HCT116 (cell line): ENCODE data around the gene ADPRHL1. TPM values are rescaled to one million over a fixed set of nuclear protein-coding genes. Genes with fewer than 3 reads are reported as not detected.
A peak's percentile ranks its signal among the peaks of the same experiment; 100 is the strongest.

Experiments
- ATAC-seq: fragments of 200-7000 bp; cut with Tn5 transposase; 2 replicates; pipeline ENCODE4 v1.9.1; 2020; ENCODE audit warnings: mild to moderate bottlenecking, moderate library complexity
- BruUV-seq: library from RNA; stranded (reverse); fragments of 400-500 nt; replicated peaks from 2 replicates; lab custom pipeline; 2021; lab: Mats Ljungman, UMichigan
- CTCF ChIA-PET: fragments of 300-600 bp; sonication (Branson Sonifier 250); formaldehyde crosslinking; loops from one replicate; lab custom pipeline; 2021; ENCODE audit warnings: antibody characterized with exemption; lab: Charles Lee
- POLR2A ChIA-PET: fragments of 300-600, 350-600 bp; sonication (Branson Sonifier 250); formaldehyde crosslinking; loops from one replicate; lab custom pipeline; 2021; ENCODE audit warnings: antibody characterized with exemption; lab: Charles Lee
- RAD21 ChIA-PET, 2 experiments: fragments of 300-600 bp; sonication (Branson Sonifier 250); formaldehyde crosslinking; loops; one replicate each; lab custom pipeline; 2023; ENCODE audit warnings: low total read pairs in 2 of 2; ENCODE audit not compliant: uncharacterized antibody in 2 of 2, unreplicated experiment in 2 of 2, low non-redundant PET in 1 of 2; lab: Charles Lee
- DNase-seq: peaks from one replicate; pipeline ENCODE4 v3.0.0-alpha.2; 2010; ENCODE audit warnings: low read depth, low spot score
- H2AFZ ChIP-seq: fragments of 200-600 bp; shearing (Covaris generic), sonication (generic); 2 replicates; pipeline ENCODE4 v1.6.1; 2017; ENCODE audit warnings: low read depth, mixed run types, mixed read lengths, antibody characterized with exemption, low read length; ENCODE audit not compliant: poor library complexity, severe bottlenecking
- H3K27ac ChIP-seq: 2 replicates; pipeline ENCODE4 v1.5.1; 2012; ENCODE audit warnings: low read depth, low read length
- H3K27me3 ChIP-seq: fragments of 200-600 bp; sonication (generic); 2 replicates; pipeline ENCODE4 v1.6.1; 2016; ENCODE audit warnings: mixed run types, low read length, mixed read lengths; ENCODE audit not compliant: insufficient read depth
- H3K36me3 ChIP-seq, 2 experiments: fragments of 200-500 bp in 1 of 2; fragments of 200-600 bp in 1 of 2; sonication (Bioruptor generic) in 1 of 2; sonication (generic) in 1 of 2; 2 replicates each; pipeline versions ENCODE4 v1.5.1 to v1.6.1; 2014 to 2016; ENCODE audit warnings: low read length in 2 of 2, inconsistent platforms in 1 of 2, mixed read lengths in 1 of 2, mixed run types in 1 of 2; ENCODE audit not compliant: insufficient read depth in 2 of 2, control insufficient read depth in 1 of 2
- H3K4me1 ChIP-seq, 2 experiments: fragments of 200-600 bp in 1 of 2; sonication (generic) in 1 of 2; 2 replicates each; pipeline versions ENCODE4 v1.5.1 to v1.6.1; 2012 to 2017; ENCODE audit warnings: low read length in 2 of 2, inconsistent platforms in 1 of 2, mild to moderate bottlenecking in 1 of 2, mixed read lengths in 1 of 2, mixed run types in 1 of 2, moderate library complexity in 1 of 2; ENCODE audit not compliant: insufficient read depth in 2 of 2, control insufficient read depth in 1 of 2
- H3K4me2 ChIP-seq: fragments of 200-600 bp; sonication (generic); 2 replicates; pipeline ENCODE4 v1.6.1; 2017; ENCODE audit warnings: mixed run types, low read length, mixed read lengths
- H3K4me3 ChIP-seq, 2 experiments: fragments of 200-600 bp in 1 of 2; sonication (generic) in 1 of 2; replicated peaks in 1 of 2; 2 replicates each; pipeline ENCODE4 v1.5.1; 2011 to 2016; ENCODE audit warnings: low read length in 2 of 2, control low read depth in 1 of 2, low read depth in 1 of 2, mild to moderate bottlenecking in 1 of 2, mixed read lengths in 1 of 2, mixed run types in 1 of 2
- H3K79me2 ChIP-seq: fragments of 200-600 bp; sonication (generic); 2 replicates; pipeline ENCODE4 v1.6.1; 2017; ENCODE audit warnings: mild to moderate bottlenecking, mixed run types, low read length, moderate library complexity, mixed read lengths; ENCODE audit not compliant: insufficient read depth
- H3K9ac ChIP-seq: fragments of 200-600 bp; sonication (generic); 2 replicates; pipeline ENCODE4 v1.6.1; 2016; ENCODE audit warnings: low read length, mixed read lengths
- H3K9me2 ChIP-seq: fragments of 200-600 bp; sonication (generic), shearing (Covaris generic); 2 replicates; pipeline ENCODE4 v1.6.1; 2017; ENCODE audit warnings: mixed run types, mild to moderate bottlenecking, moderate library complexity; ENCODE audit not compliant: insufficient read depth
- H3K9me3 ChIP-seq, 2 experiments: fragments of 200-500 bp in 1 of 2; fragments of 200-600 bp in 1 of 2; sonication (Bioruptor generic) in 1 of 2; sonication (generic) in 1 of 2; 2 replicates each; pipeline ENCODE4 v1.6.1; 2014 to 2017; ENCODE audit warnings: low read length in 2 of 2, mixed read lengths in 2 of 2, inconsistent platforms in 1 of 2, low read depth in 1 of 2, mild to moderate bottlenecking in 1 of 2, mixed run types in 1 of 2, moderate library complexity in 1 of 2; ENCODE audit not compliant: control insufficient read depth in 1 of 2, insufficient read depth in 1 of 2
- H4K20me1 ChIP-seq: fragments of 200-600 bp; sonication (generic), shearing (Covaris generic); 2 replicates; pipeline ENCODE4 v1.6.1; 2017; ENCODE audit warnings: mixed run types, mild to moderate bottlenecking, moderate library complexity; ENCODE audit not compliant: insufficient read depth
- CBX3 ChIP-seq: IDR thresholded peaks from 2 replicates; pipeline ENCODE4 v1.6.1; 2012; ENCODE audit warnings: low read depth
- CTCF ChIP-seq, 3 experiments: fragments of 200-600 bp in 1 of 3; sonication (generic) in 1 of 3; IDR thresholded peaks in 2 of 3; conservative IDR thresholded peaks in 1 of 3; 2 replicates each; pipeline ENCODE4 v1.5.1; 2012 to 2017; ENCODE audit warnings: low read depth in 2 of 3, low read length in 2 of 3, antibody characterized with exemption in 1 of 3, borderline replicate concordance in 1 of 3, control low read depth in 1 of 3, mild to moderate bottlenecking in 1 of 3, mixed read lengths in 1 of 3, mixed run types in 1 of 3, moderate library complexity in 1 of 3; ENCODE audit not compliant: insufficient read depth in 1 of 3
- ELF1 ChIP-seq: IDR thresholded peaks from 2 replicates; pipeline ENCODE4 v1.6.1; 2012; ENCODE audit warnings: low read depth, borderline replicate concordance
- EZH2phosphoT487 ChIP-seq: fragments of 200-600 bp; IDR thresholded peaks from 2 replicates; pipeline ENCODE4 v1.6.1; 2018; ENCODE audit warnings: antibody characterized with exemption, borderline replicate concordance
- JUND ChIP-seq: IDR thresholded peaks from 2 replicates; pipeline ENCODE4 v1.6.1; 2012
- MAX ChIP-seq: IDR thresholded peaks from 2 replicates; pipeline ENCODE4 v1.6.1; 2012
- POLR2A ChIP-seq: IDR thresholded peaks from 2 replicates; pipeline ENCODE4 v1.7.0; 2011; ENCODE audit warnings: borderline replicate concordance; ENCODE audit not compliant: insufficient read depth, insufficient read length; ENCODE audit errors: extremely low read depth
- SRF ChIP-seq: IDR thresholded peaks from 2 replicates; pipeline ENCODE4 v1.6.1; 2012; ENCODE audit warnings: low read depth
- ZFX ChIP-seq: fragments of 450-650 bp; IDR thresholded peaks from 2 replicates; pipeline ENCODE4 v1.6.1; 2017
- intact Hi-C: fragments of 100-400 bp; cut with micrococcal nuclease; formaldehyde crosslinking; loops from 2 replicates; pipeline ENCODE4 v1.10.0; 2022
- total RNA-seq: library from RNA; stranded (reverse); gene quantifications from one replicate; pipeline ENCODE4 v1.2.1, GENCODE V29; 2021; ENCODE audit not compliant: unreplicated experiment

The ADPRHL1 gene
- total RNA-seq, 1 experiment from 2014 or later, result 12.6 TPM

- BruUV-seq, result no TSS peak
- no peak for ATAC-seq
- Histone ChIP-seq H3K4me2 (peak overlapping the region; percentile 52; the same call in 1 of the 2 replicates), H3K27me3 (no peaks in the 10 kb centered on the region), H3K9ac (no peak overlapping the region)
- ChIA-PET RAD21 (no interaction called here), POLR2A (no interaction called here)
- intact Hi-C loops, result loop anchor here (5.0 kb wide), 1 partner anchor 68 kb away; the partner anchor contains the start of gene LAMP1
- TF ChIP-seq JUND, result no peak
- no peak for TF ChIP-seq SRF
- no peak for TF ChIP-seq ZFX
- no peak for TF ChIP-seq MAX
- TF ChIP-seq POLR2A, result no peak
- TF ChIP-seq CTCF (IDR thresholded peaks at IDR 0.05 in 2 of 3, conservative IDR thresholded peaks at IDR 0.05 in 1 of 3; ENCODE audit: borderline replicate concordance in 1 of 3, insufficient read depth in 1 of 3, low read depth in 2 of 3, low read length in 2 of 3), result no peak
- no peak for TF ChIP-seq CBX3
- TF ChIP-seq ELF1, result no peak
- TF ChIP-seq EZH2phosphoT487, result no peak
- TF ChIP-seq, all 23 proteins: peak for 0
- Histone ChIP-seq H3K4me1 (peaks cover 10 to 14% of the 10 kb centered on the region in 2 experiments), H3K79me2 (peaks cover 10% of the 10 kb centered on the region), H2AFZ (no peak overlapping the region), H3K9me3 (no peaks in the 10 kb centered on the region), H3K27ac (peak overlapping the region; percentile 40), H3K4me3 (no peak overlapping the region), H4K20me1 (no peaks in the 10 kb centered on the region), H3K36me3 (0 out of 4 replicates have a peak, but pooled peaks cover 0 to 3% of the 10 kb centered on the region in 2 experiments), H3K9me2 (no peaks in the 10 kb centered on the region)
- DNase-seq, result no peak
- CTCF ChIA-PET, result interaction anchor here (1.4 kb wide), 1 partner anchor 29 kb away, joined by 3 read pairs; no protein-coding TSS in a partner anchor
These were observed 88.2 kb downstream of the ADPRHL1 start for GRCh38 chr13:113364901-113365582.
